ENCODE results near the gene PIP5KL1. TPM values are rescaled to one million over a fixed set of nuclear protein-coding genes. Genes with fewer than 3 reads are reported as not detected.

PIP5KL1 gene
- total RNA-seq, 1 donor, result 2.6 TPM

DNA sequence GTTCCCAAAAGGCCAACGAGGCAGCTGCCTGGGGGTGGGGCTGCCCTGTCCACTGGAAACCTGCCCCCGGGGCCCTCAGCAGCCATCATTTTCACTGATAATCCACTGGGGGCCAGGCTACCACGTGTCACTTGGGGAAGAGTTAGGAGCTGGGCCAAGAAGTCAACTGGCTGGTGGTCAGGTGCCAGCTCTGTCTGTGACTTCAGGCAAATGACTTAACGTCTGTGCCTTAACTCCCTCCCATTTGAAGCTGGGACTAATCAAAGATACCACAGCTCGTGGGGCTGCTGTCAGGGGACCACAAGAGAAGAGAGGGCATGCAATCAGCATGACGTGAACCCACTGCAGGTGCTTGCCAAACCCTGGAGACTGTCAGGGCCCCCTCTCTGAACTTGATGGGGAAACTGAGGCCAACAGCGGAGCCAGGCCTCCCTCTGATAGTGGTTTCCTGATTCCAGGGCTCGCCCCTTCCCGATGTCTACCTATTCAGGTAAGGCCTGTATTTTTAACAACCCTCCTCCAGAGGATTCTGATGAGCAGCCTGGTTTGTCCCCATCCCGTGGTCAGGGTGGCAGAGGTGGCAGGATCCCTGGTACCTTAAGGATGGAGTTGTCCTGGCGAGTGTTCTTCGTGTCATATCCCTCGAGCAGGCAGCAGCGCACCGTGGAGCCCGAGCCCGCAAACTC is 19.4 kb upstream of the PIP5KL1 start:
- no peak for DNase-seq (ENCODE audit: low read depth)
- no peak for TF ChIP-seq CTCF (IDR thresholded peaks at IDR 0.05; ENCODE audit: insufficient read depth, low read length)
- no peak overlapping the region for H3K4me3 ChIP-seq (ENCODE audit: low read depth, low read length)

GRCh38 chr9:127947841-127948710 is 17.5 kb upstream of the PIP5KL1 start:
- H3K4me3 ChIP-seq (ENCODE audit: low read depth, low read length), result no peak overlapping the region
- no peak for TF ChIP-seq CTCF (IDR thresholded peaks at IDR 0.05; ENCODE audit: insufficient read depth, low read length)
- DNase-seq (ENCODE audit: low read depth), result no peak

- TF ChIP-seq CTCF (IDR thresholded peaks at IDR 0.05; ENCODE audit: insufficient read depth, low read length), result no peak
- no peak overlapping the region for H3K4me3 ChIP-seq (ENCODE audit: low read depth, low read length)
- DNase-seq (ENCODE audit: low read depth), result no peak
Measured at GRCh38 chr9:127946728-127947127, 16.2 kb upstream of the PIP5KL1 start.

DNA sequence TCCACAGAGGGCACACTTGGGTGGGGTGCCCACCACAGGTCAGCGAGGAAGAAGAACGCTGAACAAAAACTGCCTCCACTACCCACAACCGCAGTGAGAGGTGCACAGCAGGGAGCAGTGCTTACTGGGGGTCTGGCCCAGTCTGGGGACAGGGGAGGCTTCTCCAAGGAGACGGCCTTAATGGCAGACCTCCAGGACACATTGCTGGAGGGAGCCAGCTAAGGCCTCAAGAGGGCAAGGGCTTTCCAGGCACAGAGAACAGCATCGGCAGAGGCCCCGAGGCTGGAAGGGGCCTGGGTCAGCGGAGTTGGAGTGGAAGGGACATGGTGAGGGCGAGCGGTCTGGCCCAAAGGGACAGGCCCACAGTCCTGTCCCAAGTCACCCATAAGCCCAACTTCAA is 15.4 kb upstream of the PIP5KL1 start:
- H3K4me3 ChIP-seq (ENCODE audit: low read depth, low read length), result no peak overlapping the region
- no peak for DNase-seq (ENCODE audit: low read depth)
- no peak for TF ChIP-seq CTCF (IDR thresholded peaks at IDR 0.05; ENCODE audit: insufficient read depth, low read length)

DNA sequence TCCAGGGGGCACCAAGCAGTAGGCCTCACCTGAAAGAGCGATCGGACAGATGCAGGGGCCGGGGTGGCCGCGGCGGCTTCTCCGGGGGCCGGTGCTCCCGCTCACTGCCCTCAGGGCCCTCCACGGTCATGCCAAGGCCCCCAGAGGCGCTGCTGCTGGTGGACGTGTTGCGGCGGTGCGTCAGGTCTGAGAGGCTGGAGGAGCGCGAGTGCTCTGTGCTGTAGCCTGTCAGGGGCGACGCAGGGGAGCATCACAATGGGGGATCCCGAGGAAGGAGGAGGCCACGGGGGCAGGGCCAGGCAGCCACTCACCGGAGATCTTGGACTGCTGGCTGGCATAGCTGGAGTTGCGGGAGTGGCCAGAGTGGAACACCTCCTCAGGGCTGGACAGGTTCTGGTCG is 14.8 kb upstream of the PIP5KL1 start:
- no peak overlapping the region for H3K4me3 ChIP-seq (ENCODE audit: low read depth, low read length)
- TF ChIP-seq CTCF (IDR thresholded peaks at IDR 0.05; ENCODE audit: insufficient read depth, low read length), result no peak
- DNase-seq (ENCODE audit: low read depth), result no peak

DNA sequence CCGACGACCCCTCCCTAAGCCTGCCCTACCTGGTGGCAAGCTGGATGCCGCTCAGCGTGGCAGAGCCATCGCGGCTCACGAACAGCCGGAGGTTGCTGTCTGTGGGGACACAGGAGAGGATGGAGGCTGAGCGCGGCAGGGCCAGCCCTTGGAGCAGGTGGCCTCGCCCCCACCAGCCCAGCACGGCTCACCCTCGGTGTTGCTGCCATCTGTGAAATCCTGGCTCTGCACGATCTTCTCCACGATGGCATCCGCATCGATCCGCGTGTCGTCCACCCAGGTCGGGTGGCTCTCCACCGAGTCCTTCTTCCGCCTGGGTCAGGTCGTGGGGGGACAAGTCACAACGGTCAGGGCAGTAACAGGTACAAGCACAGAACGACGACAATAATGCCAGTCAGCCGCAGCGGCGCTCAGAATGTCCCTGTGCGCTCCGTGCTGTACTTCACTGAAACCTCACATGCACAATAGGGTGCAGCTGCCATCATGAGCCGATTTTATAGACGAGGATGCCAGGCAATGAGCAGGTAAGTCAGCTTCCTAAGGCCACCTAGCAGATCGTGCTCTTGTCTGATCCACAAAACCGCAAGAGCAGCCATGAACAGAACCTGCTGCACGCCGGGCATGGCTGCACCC is 14.1 kb upstream of the PIP5KL1 start:
- DNase-seq (ENCODE audit: low read depth), result no peak
- no peak for TF ChIP-seq CTCF (IDR thresholded peaks at IDR 0.05; ENCODE audit: insufficient read depth, low read length)

More for the DNA sequence above, 14.1 kb upstream of the PIP5KL1 start:
- H3K4me3 ChIP-seq (ENCODE audit: low read depth, low read length), result no peak overlapping the region

Data from fibroblast of the aortic adventitia (primary cell).